Endothelial cell (in vitro differentiated cells): ENCODE measurements around the gene CBX8. TPM values are rescaled to one million over a fixed set of nuclear protein-coding genes. Genes with fewer than 3 reads are reported as not detected.

Experiments used
- DNase-seq: peaks from one replicate; pipeline ENCODE4 v3.0.0; 2021; ENCODE audit warnings: low spot score
- H3K27ac Mint-ChIP-seq: one replicate; pipeline ENCODE4 v1.8.0; 2021; ENCODE audit warnings: mixed read lengths, inconsistent platforms; ENCODE audit not compliant: unreplicated experiment
- H3K27me3 Mint-ChIP-seq: one replicate; pipeline ENCODE4 v1.8.0; 2021; ENCODE audit warnings: mild to moderate bottlenecking, moderate library complexity, mixed read lengths, inconsistent platforms; ENCODE audit not compliant: unreplicated experiment
- H3K36me3 Mint-ChIP-seq: one replicate; pipeline ENCODE4 v1.8.0; 2021; ENCODE audit warnings: mild to moderate bottlenecking, low read depth, mixed read lengths, inconsistent platforms; ENCODE audit not compliant: unreplicated experiment
- H3K4me1 Mint-ChIP-seq: one replicate; pipeline ENCODE4 v1.8.0; 2021; ENCODE audit warnings: mild to moderate bottlenecking, mixed read lengths, inconsistent platforms; ENCODE audit not compliant: unreplicated experiment
- H3K4me3 Mint-ChIP-seq: one replicate; pipeline ENCODE4 v1.8.0; 2021; ENCODE audit warnings: mild to moderate bottlenecking, mixed read lengths, inconsistent platforms; ENCODE audit not compliant: unreplicated experiment
- H3K9me3 Mint-ChIP-seq: one replicate; pipeline ENCODE4 v1.8.0; 2021; ENCODE audit warnings: mixed read lengths, inconsistent platforms; ENCODE audit not compliant: unreplicated experiment
- total RNA-seq: library from RNA; stranded (reverse); fragmentation: NEBNext Ultra II Directional; extraction: Animal tissue kit (Norgen Biotek cat#: 25700); gene quantifications from one replicate; pipeline ENCODE4 v1.2.1, GENCODE V29; 2021; ENCODE audit not compliant: unreplicated experiment
- TF ChIP-seq, protein P1 (sequence below): fragments of 200-600 bp; sonication (generic); IDR thresholded peaks from one replicate; pipeline ENCODE4 v1.5.0; 2021; ENCODE audit warnings: antibody characterized with exemption; ENCODE audit not compliant: unreplicated experiment

The CBX8 gene
- total RNA-seq, 1 donor from 2014 or later, result 3.3 TPM

DNA sequence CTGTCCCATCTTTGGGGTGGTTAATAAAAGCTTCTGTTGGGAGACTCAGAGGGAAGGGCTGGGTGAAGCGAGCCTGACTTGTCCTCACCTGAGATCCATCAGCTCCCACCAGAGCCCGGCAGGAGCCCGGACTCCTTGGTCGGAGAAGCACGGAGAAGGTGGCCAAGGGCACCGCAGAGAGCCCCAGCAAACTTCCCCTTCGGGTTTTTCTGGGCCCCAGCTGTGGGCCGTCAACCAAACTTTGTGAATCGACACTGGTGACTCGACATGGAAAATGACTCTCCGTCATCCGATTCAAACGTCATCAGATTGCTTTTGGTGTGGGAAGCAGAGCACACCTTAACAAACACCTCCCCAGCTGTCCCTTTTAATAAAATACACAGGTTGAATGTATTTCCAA is 44.7 kb downstream of the CBX8 start:
- Mint-ChIP-seq H3K4me3 (no peak overlapping the region), H3K4me1 (peaks cover under 1% of the 10 kb centered on the region), H3K36me3 (no peaks in the 10 kb centered on the region), H3K27ac (no peak overlapping the region), H3K9me3 (no peaks in the 10 kb centered on the region), H3K27me3 (peaks cover 4% of the 10 kb centered on the region)
- TF ChIP-seq, protein P1, sequence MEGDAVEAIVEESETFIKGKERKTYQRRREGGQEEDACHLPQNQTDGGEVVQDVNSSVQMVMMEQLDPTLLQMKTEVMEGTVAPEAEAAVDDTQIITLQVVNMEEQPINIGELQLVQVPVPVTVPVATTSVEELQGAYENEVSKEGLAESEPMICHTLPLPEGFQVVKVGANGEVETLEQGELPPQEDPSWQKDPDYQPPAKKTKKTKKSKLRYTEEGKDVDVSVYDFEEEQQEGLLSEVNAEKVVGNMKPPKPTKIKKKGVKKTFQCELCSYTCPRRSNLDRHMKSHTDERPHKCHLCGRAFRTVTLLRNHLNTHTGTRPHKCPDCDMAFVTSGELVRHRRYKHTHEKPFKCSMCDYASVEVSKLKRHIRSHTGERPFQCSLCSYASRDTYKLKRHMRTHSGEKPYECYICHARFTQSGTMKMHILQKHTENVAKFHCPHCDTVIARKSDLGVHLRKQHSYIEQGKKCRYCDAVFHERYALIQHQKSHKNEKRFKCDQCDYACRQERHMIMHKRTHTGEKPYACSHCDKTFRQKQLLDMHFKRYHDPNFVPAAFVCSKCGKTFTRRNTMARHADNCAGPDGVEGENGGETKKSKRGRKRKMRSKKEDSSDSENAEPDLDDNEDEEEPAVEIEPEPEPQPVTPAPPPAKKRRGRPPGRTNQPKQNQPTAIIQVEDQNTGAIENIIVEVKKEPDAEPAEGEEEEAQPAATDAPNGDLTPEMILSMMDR, result no peak
- no peak for DNase-seq

DNA sequence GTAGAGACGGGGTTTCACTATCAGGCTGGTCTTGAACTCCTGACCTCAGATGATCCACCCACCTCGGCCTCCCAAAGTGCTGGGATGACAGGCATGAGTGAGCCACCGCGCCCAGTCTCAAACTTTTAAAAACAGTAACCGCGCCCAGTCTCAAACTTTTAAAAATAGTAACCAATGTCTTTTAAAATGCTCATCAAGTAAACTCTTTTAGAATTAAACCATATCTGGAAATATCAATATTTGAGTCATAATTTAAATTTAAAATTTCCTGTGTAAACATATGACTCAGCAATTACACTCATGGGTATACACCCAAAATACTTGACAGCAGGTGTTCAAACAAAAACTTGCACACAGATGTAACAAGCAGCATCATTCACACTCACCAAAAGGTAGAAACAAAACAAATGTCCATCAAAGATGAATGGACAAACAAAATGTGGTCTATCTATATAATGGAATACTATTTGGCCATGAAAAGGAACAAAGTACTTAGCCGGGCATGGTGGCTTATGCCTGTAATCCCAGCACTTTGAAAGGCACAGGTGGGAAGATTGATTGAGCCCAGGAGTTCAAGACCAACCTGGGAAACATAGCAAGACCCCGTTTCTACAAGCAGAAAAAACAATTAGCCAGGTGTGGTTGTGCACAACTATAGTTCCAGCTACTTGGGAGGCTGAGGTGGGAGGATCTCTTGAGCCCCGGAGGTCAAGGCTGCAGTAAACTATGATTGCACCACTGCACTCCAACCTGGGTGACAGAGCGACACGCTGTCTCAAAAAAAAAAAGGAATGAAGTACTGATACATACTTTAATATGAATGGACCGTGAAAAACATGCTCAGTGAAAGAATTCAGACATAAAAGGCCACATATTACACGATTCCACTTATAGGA is 46.0 kb downstream of the CBX8 start:
- H3K9me3 Mint-ChIP-seq, result no peaks in the 10 kb centered on the region
- H3K36me3 Mint-ChIP-seq, result no peaks in the 10 kb centered on the region
- H3K27me3 Mint-ChIP-seq, result peaks cover 9% of the 10 kb centered on the region
- TF ChIP-seq, protein P1, result no peak
- DNase-seq, result no peak
- H3K4me3 Mint-ChIP-seq, result no peak overlapping the region
- no peak overlapping the region for H3K27ac Mint-ChIP-seq
- peaks cover 6% of the 10 kb centered on the region for H3K4me1 Mint-ChIP-seq

DNA sequence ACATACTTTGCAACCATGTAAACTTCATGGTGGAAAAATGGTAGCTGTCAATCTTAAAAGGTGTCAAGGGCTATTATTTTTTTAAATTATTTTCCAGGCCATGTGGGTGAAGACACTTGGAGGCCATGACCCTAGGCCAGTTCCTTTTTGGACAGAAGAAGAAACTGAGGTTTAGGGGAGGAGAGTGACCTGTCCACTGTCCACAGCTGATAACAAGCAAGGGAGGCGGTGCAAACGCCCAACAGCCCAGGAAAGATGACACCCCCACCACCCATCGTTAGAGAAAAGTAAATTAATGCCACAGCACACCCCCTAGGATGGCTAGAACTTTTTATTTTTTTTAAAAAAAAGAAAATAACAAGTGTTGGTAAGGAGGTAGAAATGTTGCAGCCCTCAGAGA is 46.9 kb downstream of the CBX8 start:
- DNase-seq, result no peak
- Mint-ChIP-seq H3K27me3 (peaks cover 13% of the 10 kb centered on the region), H3K4me3 (no peak overlapping the region), H3K9me3 (no peaks in the 10 kb centered on the region), H3K4me1 (peaks cover 6% of the 10 kb centered on the region), H3K36me3 (no peaks in the 10 kb centered on the region), H3K27ac (no peak overlapping the region)
- TF ChIP-seq, protein P1, result no peak

DNA sequence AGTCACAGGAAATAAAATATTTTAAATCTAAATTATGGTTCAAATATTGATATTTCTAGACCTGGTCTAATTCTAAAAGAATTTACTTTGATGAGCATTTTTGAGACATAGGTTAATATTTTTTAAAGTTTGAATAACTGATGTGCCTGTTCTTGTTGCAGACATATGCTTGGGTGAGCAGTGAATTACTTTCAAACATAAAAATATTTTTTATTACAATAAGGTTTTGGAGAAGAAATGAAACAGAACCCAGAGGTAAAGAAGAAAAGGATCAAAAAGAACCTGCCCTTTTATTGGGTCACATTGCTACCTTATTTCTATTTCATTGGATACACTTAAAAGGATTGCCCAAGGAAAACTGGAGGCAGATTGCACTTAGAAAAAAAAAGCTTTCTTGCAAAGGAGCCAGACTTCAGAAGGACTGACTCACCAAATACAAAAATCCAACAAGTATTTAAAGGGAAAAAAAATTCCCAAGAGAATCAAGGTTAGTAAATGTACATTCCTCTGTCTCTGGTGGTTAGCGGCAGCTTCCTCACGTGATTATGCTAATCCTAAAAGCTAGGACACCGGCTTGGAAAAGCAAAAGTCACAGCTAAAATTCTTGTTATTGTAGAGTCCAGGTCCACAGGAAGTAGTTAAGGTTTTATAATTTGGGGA is 47.6 kb downstream of the CBX8 start:
- no peaks in the 10 kb centered on the region for H3K9me3 Mint-ChIP-seq
- no peak overlapping the region for H3K4me3 Mint-ChIP-seq
- peaks cover 6% of the 10 kb centered on the region for H3K4me1 Mint-ChIP-seq
- no peak for DNase-seq
- no peak overlapping the region for H3K27ac Mint-ChIP-seq
- TF ChIP-seq, protein P1, result no peak
- H3K36me3 Mint-ChIP-seq, result no peaks in the 10 kb centered on the region
- peaks cover 13% of the 10 kb centered on the region for H3K27me3 Mint-ChIP-seq
